Activated CD8-positive, alpha-beta memory T cell treated with anti-CD3 and anti-CD28 coated beads, Interleukin-2, amount 10 ng/mL, durations not matched to agents 7 days and 5 days (primary cell): ENCODE results near the gene WDR43. TPM values are rescaled to one million over a fixed set of nuclear protein-coding genes. Genes with fewer than 3 reads are reported as not detected.

Experiments
- ATAC-seq: fragments of 150-1000 bp; cut with Tn5 transposase; one replicate; pipeline ENCODE4 v1.10.0; 2021; ENCODE audit warnings: moderate library complexity
- CTCF ChIA-PET: fragments of 350-600 bp; sonication (Branson Sonifier 250); formaldehyde crosslinking; loops from one replicate; lab custom pipeline; 2021; ENCODE audit warnings: antibody characterized with exemption; lab: Charles Lee
- DNase-seq: peaks from one replicate; pipeline ENCODE4 v3.0.0-alpha.2; 2020
- H3K27ac Mint-ChIP-seq: one replicate; pipeline ENCODE4 v1.8.0; 2021; ENCODE audit warnings: mild to moderate bottlenecking, mixed read lengths
- H3K27me3 Mint-ChIP-seq: one replicate; pipeline ENCODE4 v1.8.0; 2021; ENCODE audit warnings: mixed read lengths
- H3K36me3 Mint-ChIP-seq: one replicate; pipeline ENCODE4 v1.8.0; 2021; ENCODE audit warnings: mild to moderate bottlenecking, mixed read lengths
- H3K4me1 Mint-ChIP-seq: one replicate; pipeline ENCODE4 v1.8.0; 2021; ENCODE audit warnings: mixed read lengths
- H3K4me3 Mint-ChIP-seq: one replicate; pipeline ENCODE4 v1.8.0; 2021; ENCODE audit warnings: mild to moderate bottlenecking, moderate library complexity, mixed read lengths
- H3K9me3 Mint-ChIP-seq: one replicate; pipeline ENCODE4 v1.8.0; 2022; ENCODE audit warnings: low read depth, mixed read lengths
- total RNA-seq, 2 experiments: library from RNA; stranded (reverse); gene quantifications; one replicate each; pipeline ENCODE4 v1.2.3, GENCODE V29; 2021

Gene WDR43
- total RNA-seq, 2 experiments from 2014 or later = 70.9 to 89.7 TPM

GRCh38 chr2:28993206-28993960 lies 98.9 kb downstream of the WDR43 start:
- ATAC-seq = no peak
- CTCF ChIA-PET = no interaction called here
- no peaks in the 10 kb centered on the region for H3K4me1 Mint-ChIP-seq
- H3K9me3 Mint-ChIP-seq = no peaks in the 10 kb centered on the region
- no peak for DNase-seq
- H3K27me3 Mint-ChIP-seq = no peaks in the 10 kb centered on the region
- no peaks in the 10 kb centered on the region for H3K36me3 Mint-ChIP-seq
- no peak overlapping the region for H3K27ac Mint-ChIP-seq
- H3K4me3 Mint-ChIP-seq = no peak overlapping the region

GRCh38 chr2:28994074-28994473 lies 99.6 kb downstream of the WDR43 start:
- no peaks in the 10 kb centered on the region for H3K4me1 Mint-ChIP-seq
- no peak overlapping the region for H3K4me3 Mint-ChIP-seq
- no peaks in the 10 kb centered on the region for H3K27me3 Mint-ChIP-seq
- no peak for ATAC-seq
- H3K9me3 Mint-ChIP-seq = no peaks in the 10 kb centered on the region
- H3K27ac Mint-ChIP-seq = no peak overlapping the region
- CTCF ChIA-PET = no interaction called here
- no peak for DNase-seq
- no peaks in the 10 kb centered on the region for H3K36me3 Mint-ChIP-seq

- CTCF ChIA-PET = interaction anchor here (9.9 kb wide), 1 partner anchor 18 kb away, joined by 94 read pairs; no protein-coding TSS in a partner anchor
- H3K36me3 Mint-ChIP-seq = no peaks in the 10 kb centered on the region
- ATAC-seq (no peak), DNase-seq (no peak)
- no peaks in the 10 kb centered on the region for H3K9me3 Mint-ChIP-seq
- no peak overlapping the region for H3K27ac Mint-ChIP-seq
- H3K27me3 Mint-ChIP-seq = no peaks in the 10 kb centered on the region
- peaks cover under 1% of the 10 kb centered on the region for H3K4me1 Mint-ChIP-seq
- no peak overlapping the region for H3K4me3 Mint-ChIP-seq
Measured at GRCh38 chr2:28994679-28995078, 100.2 kb downstream of the WDR43 start.

DNA sequence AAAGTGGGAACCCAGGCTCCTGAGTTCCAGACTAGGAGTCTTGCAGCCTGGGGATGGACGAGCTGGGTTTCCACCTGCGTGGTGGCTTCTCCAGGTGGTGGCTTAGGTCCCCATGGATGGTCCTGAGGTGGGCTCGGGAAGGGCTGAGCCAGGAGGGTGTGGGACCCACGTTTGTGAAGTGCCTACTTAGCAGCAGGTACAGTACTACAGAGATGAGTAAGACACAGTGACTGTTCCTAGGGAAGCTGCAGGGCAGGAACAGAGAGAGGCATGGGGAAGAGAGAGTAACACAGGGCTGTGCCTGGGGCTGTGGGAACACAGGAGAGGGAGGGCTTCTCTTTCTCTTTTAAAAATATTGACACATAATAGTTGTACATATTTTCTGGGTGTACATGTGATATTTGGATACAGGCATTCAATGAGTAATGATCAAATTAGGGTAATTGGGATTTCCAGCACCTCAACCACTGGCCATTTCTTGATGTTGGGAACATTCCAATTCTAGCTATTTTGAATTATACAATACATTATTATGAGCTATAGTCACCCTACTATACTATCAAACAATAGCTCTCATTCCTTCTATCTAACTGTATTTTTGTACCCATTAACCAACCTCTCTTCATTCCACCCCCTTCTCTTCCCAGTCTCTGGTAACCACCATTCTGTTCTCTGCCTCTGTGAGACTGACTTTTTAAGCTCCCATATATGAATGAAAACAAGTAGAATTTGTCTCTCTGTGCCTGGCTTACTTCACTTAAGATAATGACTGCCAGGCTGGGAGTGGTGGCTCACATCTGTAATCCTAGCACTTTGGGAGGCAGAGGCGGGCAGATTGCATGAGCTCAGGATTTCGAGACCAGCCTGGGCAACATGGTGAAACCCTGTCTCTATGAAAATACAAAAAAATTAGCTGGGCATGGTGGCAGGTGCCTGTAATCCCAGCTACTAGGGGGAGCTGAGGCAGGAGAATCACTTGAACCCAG lies 101.6 kb downstream of the WDR43 start:
- no peak overlapping the region for H3K27ac Mint-ChIP-seq

DNA sequence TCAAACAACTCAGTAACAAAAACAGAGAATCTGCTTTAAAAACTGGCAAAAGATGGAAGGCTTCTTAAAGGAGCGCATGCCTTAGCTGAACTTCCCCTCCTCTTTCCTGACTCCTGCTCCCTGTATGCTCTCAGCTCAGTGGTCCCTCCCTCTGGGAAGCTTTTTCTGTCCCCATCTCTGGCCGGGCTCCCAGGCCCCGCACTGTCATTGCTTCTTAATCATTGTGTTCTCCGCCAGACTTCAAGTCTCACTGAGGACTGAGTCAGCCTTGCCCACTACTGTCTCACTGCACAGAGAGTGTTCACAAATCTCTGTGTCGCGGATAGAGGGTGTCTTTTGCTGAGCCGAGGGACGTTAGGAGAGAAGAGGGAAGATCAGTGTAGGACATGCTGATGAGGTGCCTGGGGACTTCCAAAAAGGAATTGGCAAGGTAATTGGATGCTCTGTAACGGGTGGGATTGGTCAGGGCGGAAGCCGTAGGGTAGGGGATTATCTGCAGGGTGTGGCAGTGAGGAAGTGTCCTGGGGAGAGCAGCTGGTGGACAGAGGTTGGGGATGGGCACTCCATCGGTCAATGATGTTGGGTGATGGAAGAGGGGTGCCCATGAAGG lies 102.9 kb downstream of the WDR43 start:
- no peak overlapping the region for H3K27ac Mint-ChIP-seq
- H3K27me3 Mint-ChIP-seq = no peaks in the 10 kb centered on the region
- H3K36me3 Mint-ChIP-seq = no peaks in the 10 kb centered on the region
- H3K4me1 Mint-ChIP-seq = peaks cover 23% of the 10 kb centered on the region
- DNase-seq = no peak
- no peaks in the 10 kb centered on the region for H3K9me3 Mint-ChIP-seq
- H3K4me3 Mint-ChIP-seq = no peak overlapping the region
- CTCF ChIA-PET = interaction anchor here (1.5 to 9.9 kb wide), 2 partner anchors 15 to 17 kb away, joined by 3 to 94 read pairs; partner anchors contain the start of gene TOGARAM2
- no peak for ATAC-seq

More for the DNA sequence above, 101.6 kb downstream of the WDR43 start:
- H3K4me1 Mint-ChIP-seq = peaks cover 14% of the 10 kb centered on the region
- H3K27me3 Mint-ChIP-seq = no peaks in the 10 kb centered on the region
- CTCF ChIA-PET = interaction anchor here (1.1 to 9.9 kb wide), 3 partner anchors 8 to 17 kb away, joined by 3 to 94 read pairs (median 5); partner anchors contain the start of gene TOGARAM2
- H3K36me3 Mint-ChIP-seq = no peaks in the 10 kb centered on the region
- ATAC-seq = no peak
- DNase-seq = no peak
- no peaks in the 10 kb centered on the region for H3K9me3 Mint-ChIP-seq
- no peak overlapping the region for H3K4me3 Mint-ChIP-seq

Other genes with a start within 250 kb of the WDR43 start
- gene PPP1CB, start 142.8 kb upstream of the WDR43 start, total RNA-seq = 100 to 1,000 TPM; 153 to 218 TPM
- gene SPDYA, start 83.8 kb upstream of the WDR43 start, total RNA-seq = 1 to 10 TPM; 1.6 TPM
- gene TRMT61B, start 24.4 kb upstream of the WDR43 start, total RNA-seq = 10 to 100 TPM; 17.4 to 18.8 TPM
- 10 to 100 TPM; 15.0 to 23.9 TPM for gene TOGARAM2, start 86.6 kb downstream of the WDR43 start, total RNA-seq
- not detected for gene PCARE, start 179.9 kb downstream of the WDR43 start, total RNA-seq
- 10 to 100 TPM; 27.6 to 36.7 TPM for gene CLIP4, start 220.7 kb downstream of the WDR43 start, total RNA-seq